B cell (primary cell): ENCODE results near the gene MS4A12. TPM values are rescaled to one million over a fixed set of nuclear protein-coding genes. Genes with fewer than 3 reads are reported as not detected.
"Not testable (repeated sequence)": the region's sequence is repeated elsewhere in the genome, so short reads cannot be mapped to it uniquely, and the experiment has no call there.

Source experiments
- ATAC-seq: fragments of 200-7000 bp; cut with Tn5 transposase; one replicate; pipeline ENCODE4 v1.10.0; 2021; ENCODE audit warnings: low read depth, mild to moderate bottlenecking, moderate number of reproducible peaks, moderate library complexity
- CTCF ChIA-PET: fragments of 350-600 bp; sonication (Branson Sonifier 250); formaldehyde crosslinking; loops from one replicate; lab custom pipeline; 2021; ENCODE audit warnings: antibody characterized with exemption, inconsistent platforms; lab: Charles Lee
- POLR2A ChIA-PET: fragments of 350-600 bp; sonication (Branson Sonifier 250); formaldehyde crosslinking; loops from one replicate; lab custom pipeline; 2021; ENCODE audit warnings: antibody characterized with exemption; lab: Charles Lee
- DNase-seq: peaks from one replicate; pipeline ENCODE4 v3.0.0; 2013
- H2AFZ ChIP-seq: 2 replicates; pipeline ENCODE4 v1.6.1; 2012; ENCODE audit warnings: mild to moderate bottlenecking, low read depth, low read length; ENCODE audit not compliant: insufficient read depth, poor library complexity, severe bottlenecking
- H3K27ac ChIP-seq, 2 donors: 1 replicate in 1 of 2; 2 replicates in 1 of 2; pipeline ENCODE4 v1.5.1; 2012 to 2013; ENCODE audit warnings: low read length in 2 of 2, mild to moderate bottlenecking in 2 of 2, moderate library complexity in 1 of 2
- H3K27me3 ChIP-seq, 4 experiments: fragments of 200-600 bp in 1 of 4; sonication (generic) in 1 of 4; replicated peaks in 1 of 4; 1 replicate in 2 of 4; 2 replicates in 2 of 4; pipeline versions ENCODE4 v1.6.1 to v1.7.0; 2013 to 2016; ENCODE audit warnings: low read length in 3 of 4, mild to moderate bottlenecking in 2 of 4, mixed read lengths in 1 of 4, moderate library complexity in 1 of 4; ENCODE audit not compliant: insufficient read depth in 4 of 4, control insufficient read depth in 3 of 4; ENCODE audit errors: control extremely low read depth in 1 of 4
- H3K36me3 ChIP-seq, 2 experiments: replicated peaks in 1 of 2; 1 replicate in 1 of 2; 2 replicates in 1 of 2; pipeline versions ENCODE4 v1.6.1 to v1.7.1; 2013; ENCODE audit warnings: low read length in 1 of 2; ENCODE audit not compliant: insufficient read depth in 2 of 2, control insufficient read depth in 1 of 2; ENCODE audit errors: control extremely low read depth in 1 of 2, extremely low read depth in 1 of 2
- H3K4me1 ChIP-seq, 2 donors: fragments of 200-600 bp in 1 of 2; sonication (generic) in 1 of 2; 1 replicate in 1 of 2; 2 replicates in 1 of 2; pipeline versions ENCODE4 v1.5.1 to v1.6.1; 2013 to 2017; ENCODE audit warnings: low read length in 2 of 2; ENCODE audit not compliant: control insufficient read depth in 2 of 2, insufficient read depth in 2 of 2
- H3K4me2 ChIP-seq: replicated peaks from 2 replicates; pipeline ENCODE3; 2012; ENCODE audit warnings: mild to moderate bottlenecking, low read depth, low read length; ENCODE audit not compliant: poor library complexity, severe bottlenecking
- H3K4me3 ChIP-seq, 5 experiments: fragments of 200-600 bp in 1 of 5; sonication (generic) in 1 of 5; 1 replicate in 3 of 5; 2 replicates in 2 of 5; pipeline versions ENCODE4 v1.5.1 to v1.7.0; 2011 to 2016; ENCODE audit warnings: low read length in 4 of 5, mild to moderate bottlenecking in 4 of 5, low read depth in 2 of 5, control low read depth in 1 of 5, moderate library complexity in 1 of 5; ENCODE audit not compliant: insufficient read depth in 1 of 5; ENCODE audit errors: control extremely low read depth in 1 of 5, extremely low read depth in 1 of 5
- H3K79me2 ChIP-seq: fragments of 200-600 bp; sonication (generic); one replicate; pipeline ENCODE4 v1.6.0; 2016; ENCODE audit warnings: low read length; ENCODE audit not compliant: control insufficient read depth, insufficient read depth
- H3K9ac ChIP-seq: fragments of 200-600 bp; sonication (generic); 2 replicates; pipeline ENCODE4 v1.6.1; 2017; ENCODE audit warnings: mild to moderate bottlenecking, low read length, moderate library complexity
- H3K9me3 ChIP-seq, 3 donors: one replicate each; pipeline versions ENCODE4 v1.6.1 to v1.7.1; 2013; ENCODE audit warnings: low read length in 2 of 3; ENCODE audit not compliant: control insufficient read depth in 2 of 3, insufficient read depth in 1 of 3; ENCODE audit errors: control extremely low read depth in 1 of 3
- H4K20me1 ChIP-seq: 2 replicates; pipeline ENCODE4 v1.6.0; 2012; ENCODE audit warnings: mild to moderate bottlenecking, low read length; ENCODE audit not compliant: insufficient read depth, control insufficient read depth, poor library complexity, severe bottlenecking
- H3K27ac Mint-ChIP-seq: one replicate; pipeline ENCODE4 v1.8.0; 2021; ENCODE audit warnings: mixed read lengths
- H3K27me3 Mint-ChIP-seq: one replicate; pipeline ENCODE4 v1.8.0; 2021; ENCODE audit warnings: mixed read lengths
- H3K4me1 Mint-ChIP-seq: one replicate; pipeline ENCODE4 v1.8.0; 2021; ENCODE audit warnings: mixed read lengths
- H3K4me3 Mint-ChIP-seq: one replicate; pipeline ENCODE4 v1.8.0; 2021; ENCODE audit warnings: mixed read lengths
- H3K9me3 Mint-ChIP-seq: one replicate; pipeline ENCODE4 v1.8.0; 2022; ENCODE audit warnings: mixed read lengths; ENCODE audit not compliant: insufficient read depth
- CTCF ChIP-seq: fragments of 200-600 bp; IDR thresholded peaks from one replicate; pipeline ENCODE4 v1.8.0; 2022; ENCODE audit warnings: antibody characterized with exemption, mild to moderate bottlenecking
- EZH2 ChIP-seq: IDR thresholded peaks from 2 replicates; pipeline ENCODE4 v1.6.1; 2012; ENCODE audit warnings: borderline replicate concordance, low read depth, mild to moderate bottlenecking, moderate library complexity, low read length; ENCODE audit not compliant: insufficient read depth, poor library complexity, severe bottlenecking
- WGBS: methylation state at CpG from one replicate; pipeline ENCODE4 v1.1.5; 2013; ENCODE audit warnings: missing lambda C conversion rate; ENCODE audit not compliant: insufficient coverage; 5-methylcytosine and 5-hydroxymethylcytosine counted together
- intact Hi-C: fragments of 100-400 bp; cut with micrococcal nuclease; formaldehyde crosslinking; loops from one replicate; pipeline ENCODE4 v1.10.0; 2022
- polyA plus RNA-seq: library from polyadenylated mRNA; depleted of rRNA; stranded (reverse); fragments of >200 nt; gene quantifications from 2 replicates; pipeline ENCODE4 v1.2.3, GENCODE V29; 2012
- total RNA-seq, 2 donors: library from RNA; stranded (reverse); fragments of 120-200 nt in 1 of 2; gene quantifications; 1 replicate in 1 of 2; 2 replicates in 1 of 2; pipeline versions ENCODE4 v1.2.3 to v1.2.4, GENCODE V29; 2013 to 2022

Gene MS4A12
- total and polyA plus RNA-seq, 2 donors (not counting 1 experiment from before 2014, with no cell fraction given): not detected

DNA sequence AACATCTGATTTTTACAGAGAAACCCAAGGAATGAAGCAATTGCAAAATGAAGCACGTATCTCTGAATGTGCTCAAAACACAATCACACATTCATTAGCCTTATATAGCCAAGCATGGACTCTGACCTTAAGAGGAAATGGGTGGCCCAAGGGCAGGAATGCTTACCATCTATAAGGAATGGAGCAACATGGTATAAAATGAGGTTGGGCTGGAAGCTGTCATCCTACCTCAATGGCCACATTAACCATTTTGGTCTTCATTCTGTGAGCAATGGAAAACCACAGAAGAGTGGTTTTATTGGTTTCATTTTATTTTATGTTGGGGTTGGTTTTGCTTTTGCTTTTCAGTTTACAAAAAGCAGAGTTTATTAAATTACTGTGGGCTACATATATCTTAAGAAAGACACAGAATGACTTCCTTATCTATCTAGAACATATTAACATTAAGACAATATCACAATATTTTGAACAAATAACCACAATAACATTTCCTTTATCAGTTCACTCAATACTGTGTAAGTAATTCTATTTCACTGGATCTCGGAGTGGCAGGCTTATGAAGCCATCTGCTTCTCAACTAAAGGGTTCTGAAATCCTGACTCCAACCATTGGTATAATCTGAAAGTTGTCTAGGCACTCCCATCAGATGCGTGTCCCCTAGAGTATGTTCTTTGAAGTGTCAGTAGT, 11.8 kb downstream of the MS4A12 start:
- ATAC-seq: no peak
- H3K4me1 ChIP-seq: peaks cover 4 to 10% of the 10 kb centered on the region in 2 donors
- H2AFZ ChIP-seq: no peak overlapping the region
- ChIA-PET CTCF (interaction anchor here (0.9 to 3.1 kb wide), 3 partner anchors 114 to 141 kb away, joined by 3 to 11 read pairs (median 3); no protein-coding TSS in a partner anchor), POLR2A (no interaction called here)
- intact Hi-C loops: no loop called here
- Mint-ChIP-seq H3K4me1 (peaks cover 5% of the 10 kb centered on the region), H3K9me3 (no peaks in the 10 kb centered on the region), H3K27ac (no peak overlapping the region), H3K27me3 (peaks cover 11% of the 10 kb centered on the region), H3K4me3 (no peak overlapping the region)
- no peak for DNase-seq
- TF ChIP-seq CTCF: no peak
- no peak for TF ChIP-seq EZH2
- H3K4me3 ChIP-seq: no peak overlapping the region
- H3K4me2 ChIP-seq: no peak overlapping the region
- H3K27me3 ChIP-seq: no peaks in the 10 kb centered on the region
- no peaks in the 10 kb centered on the region for H4K20me1 ChIP-seq
- H3K9ac ChIP-seq: no peak overlapping the region
- no peaks in the 10 kb centered on the region for H3K36me3 ChIP-seq
- no peaks in the 10 kb centered on the region for H3K79me2 ChIP-seq
- no peaks in the 10 kb centered on the region for H3K9me3 ChIP-seq
- no peak overlapping the region for H3K27ac ChIP-seq
- no CpG with 5 or more reads among the region's 3 CpGs for WGBS

GRCh38 chr11:60509609-60510008, 17.0 kb downstream of the MS4A12 start:
- H3K4me2 ChIP-seq, H3K27ac ChIP-seq, H3K4me3 ChIP-seq, H3K36me3 ChIP-seq, H3K27me3 ChIP-seq, H4K20me1 ChIP-seq, ATAC-seq, H3K9ac ChIP-seq, H3K9me3 ChIP-seq, H3K9me3 Mint-ChIP-seq, DNase-seq, H3K4me3 Mint-ChIP-seq, H3K79me2 ChIP-seq, POLR2A ChIA-PET, H3K27ac Mint-ChIP-seq, H2AFZ ChIP-seq, intact Hi-C loops: not testable (repeated sequence)
- Mint-ChIP-seq H3K4me1 (peaks cover 11% of the 10 kb centered on the region), H3K27me3 (peaks cover 11% of the 10 kb centered on the region)
- CTCF ChIA-PET: interaction anchor here (0.8 to 1.0 kb wide), 2 partner anchors 10 to 167 kb away, joined by 3 read pairs; no protein-coding TSS in a partner anchor
- H3K4me1 ChIP-seq: peaks cover 8 to 12% of the 10 kb centered on the region in 2 donors
- 87% methylated on average over 9 of the region's 15 CpGs for WGBS

- H3K27ac Mint-ChIP-seq, H3K27me3 ChIP-seq, intact Hi-C loops, H4K20me1 ChIP-seq, H3K9ac ChIP-seq, POLR2A ChIA-PET, H2AFZ ChIP-seq, H3K4me3 Mint-ChIP-seq, ATAC-seq, H3K9me3 Mint-ChIP-seq, H3K9me3 ChIP-seq, H3K4me3 ChIP-seq, DNase-seq, H3K4me2 ChIP-seq, H3K36me3 ChIP-seq, H3K27ac ChIP-seq, CTCF ChIA-PET, H3K79me2 ChIP-seq: not testable (repeated sequence)
- whole genome bisulfite sequencing: 96% methylated on average over 17 of the region's 28 CpGs
- H3K4me1 Mint-ChIP-seq: peaks cover 11% of the 10 kb centered on the region
- H3K27me3 Mint-ChIP-seq: peaks cover 11% of the 10 kb centered on the region
- H3K4me1 ChIP-seq: peaks cover 8 to 12% of the 10 kb centered on the region in 2 donors
These were observed 17.6 kb downstream of the MS4A12 start for GRCh38 chr11:60510209-60510608.
